Suppressor macrophage treated with lipopolysaccharide for 4 hours (primary cell): ENCODE measurements around the gene ABHD12.
A peak's percentile ranks its signal among the peaks of the same experiment; 100 is the strongest.
"Not testable (repeated sequence)": the region's sequence is repeated elsewhere in the genome, so short reads cannot be mapped to it uniquely, and the experiment has no call there.

Experiments
- DNase-seq: peaks from one replicate; pipeline ENCODE4 v3.0.0-alpha.2; 2020

Gene ABHD12

DNA sequence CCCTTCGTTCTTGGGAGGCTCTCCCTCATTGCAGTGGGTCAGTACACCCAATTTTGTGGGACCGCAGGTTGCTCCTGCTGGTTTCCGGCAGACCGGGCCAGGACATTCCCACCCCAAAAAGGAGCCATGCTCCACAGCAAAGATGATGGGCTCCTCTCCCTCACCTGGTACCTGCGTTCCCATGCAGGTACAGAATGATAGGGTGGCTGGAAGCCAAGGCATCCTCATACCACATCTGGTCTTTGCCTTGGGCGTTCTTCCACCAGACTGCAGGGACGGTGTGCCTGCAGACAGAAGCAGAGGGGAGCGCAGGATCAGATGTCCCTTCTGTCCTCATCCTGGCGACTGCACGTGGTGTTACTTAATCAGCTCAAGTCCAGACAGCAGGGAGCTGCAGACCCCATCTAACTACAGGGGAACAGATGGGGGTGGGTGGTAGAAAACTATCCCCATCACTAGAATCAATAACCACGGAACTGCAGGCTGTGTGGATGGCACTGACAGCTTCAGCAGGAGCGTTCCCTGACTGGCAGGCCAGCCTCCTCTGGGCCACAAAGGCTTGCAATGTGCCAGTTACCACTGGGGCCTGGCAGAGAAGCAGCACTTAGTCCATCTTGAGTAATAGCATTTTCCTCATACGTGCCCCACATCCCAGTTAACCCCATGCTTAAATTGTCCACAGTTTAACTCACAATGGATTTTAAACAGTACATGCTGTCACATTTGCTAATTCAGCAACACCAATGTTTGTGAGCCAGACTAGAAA is 70.4 kb downstream of the ABHD12 start:
- no peak for DNase-seq

DNA sequence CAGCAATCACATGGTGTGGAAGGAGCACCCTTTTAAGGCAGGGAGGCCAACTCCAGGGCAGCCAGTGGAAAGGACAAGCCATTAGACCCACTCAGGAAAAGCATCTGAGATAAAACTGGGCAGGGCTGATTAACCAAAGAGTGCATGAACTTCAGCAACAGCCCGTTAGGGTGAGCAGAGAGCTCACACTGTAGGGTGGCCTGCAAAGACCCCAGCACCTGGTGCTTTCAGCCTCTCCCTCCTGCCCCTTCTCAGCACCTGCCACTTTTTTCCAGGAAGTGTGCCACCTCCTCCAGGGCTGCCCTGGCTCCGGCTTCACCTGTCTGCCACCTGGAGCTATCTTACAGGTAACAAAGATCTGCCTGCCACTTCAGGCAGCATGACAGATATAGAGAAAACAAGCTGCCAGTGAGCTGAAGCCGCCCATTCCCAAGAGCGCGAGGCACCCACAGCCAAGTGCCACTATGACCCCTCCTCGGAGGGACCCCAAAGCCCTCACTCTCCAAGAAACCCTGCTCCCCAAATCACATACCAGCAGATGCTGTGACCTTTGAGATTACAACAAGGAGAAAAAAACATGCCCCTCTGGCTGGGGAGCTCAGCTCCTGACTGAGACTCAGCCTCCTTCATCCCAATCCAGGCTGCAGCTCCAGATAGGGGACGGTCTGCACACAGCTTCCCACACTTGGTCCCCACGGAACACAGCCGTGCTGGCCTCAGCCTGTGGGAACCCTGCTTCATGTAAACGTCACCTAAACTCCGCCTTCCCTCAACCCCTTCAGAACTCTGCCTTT is 71.2 kb downstream of the ABHD12 start:
- DNase-seq = no peak

DNA sequence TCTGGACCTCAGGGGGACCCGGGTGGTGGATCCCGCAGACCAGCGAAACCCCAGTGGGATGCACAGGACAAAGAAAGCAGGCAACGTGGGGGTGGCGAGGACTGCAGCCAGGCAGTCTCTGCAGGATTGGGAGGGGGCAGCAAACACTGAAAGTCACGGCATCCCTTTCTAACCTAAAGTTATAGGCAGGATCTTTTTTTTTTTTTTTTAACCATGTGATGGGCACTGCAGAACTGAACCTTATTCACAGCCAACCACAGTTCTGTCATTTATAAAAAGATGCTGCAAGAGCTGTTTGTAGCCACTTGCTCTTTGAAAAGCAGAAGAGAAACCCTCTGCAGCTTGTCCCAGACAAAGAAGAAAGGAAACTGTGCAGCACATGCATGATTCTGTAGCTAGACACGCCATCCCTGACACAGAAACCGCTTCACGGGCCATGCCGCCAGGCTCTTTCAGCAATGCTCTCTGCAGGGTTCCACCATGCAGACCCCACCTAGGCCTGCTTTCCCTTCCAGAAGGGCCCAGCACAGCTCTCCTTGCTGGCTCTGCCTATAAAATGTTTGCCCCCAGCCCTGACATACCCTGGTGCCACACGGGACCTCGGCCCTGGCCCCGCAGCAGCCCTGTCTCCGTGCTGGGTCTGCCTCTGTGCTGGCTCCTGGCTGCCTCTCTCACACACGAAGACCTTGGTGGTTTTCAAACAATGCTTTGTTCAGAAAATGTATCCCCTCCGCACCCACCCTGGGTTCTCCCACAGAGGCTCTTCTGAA is 72.0 kb downstream of the ABHD12 start:
- DNase-seq = peak; percentile 93

DNA sequence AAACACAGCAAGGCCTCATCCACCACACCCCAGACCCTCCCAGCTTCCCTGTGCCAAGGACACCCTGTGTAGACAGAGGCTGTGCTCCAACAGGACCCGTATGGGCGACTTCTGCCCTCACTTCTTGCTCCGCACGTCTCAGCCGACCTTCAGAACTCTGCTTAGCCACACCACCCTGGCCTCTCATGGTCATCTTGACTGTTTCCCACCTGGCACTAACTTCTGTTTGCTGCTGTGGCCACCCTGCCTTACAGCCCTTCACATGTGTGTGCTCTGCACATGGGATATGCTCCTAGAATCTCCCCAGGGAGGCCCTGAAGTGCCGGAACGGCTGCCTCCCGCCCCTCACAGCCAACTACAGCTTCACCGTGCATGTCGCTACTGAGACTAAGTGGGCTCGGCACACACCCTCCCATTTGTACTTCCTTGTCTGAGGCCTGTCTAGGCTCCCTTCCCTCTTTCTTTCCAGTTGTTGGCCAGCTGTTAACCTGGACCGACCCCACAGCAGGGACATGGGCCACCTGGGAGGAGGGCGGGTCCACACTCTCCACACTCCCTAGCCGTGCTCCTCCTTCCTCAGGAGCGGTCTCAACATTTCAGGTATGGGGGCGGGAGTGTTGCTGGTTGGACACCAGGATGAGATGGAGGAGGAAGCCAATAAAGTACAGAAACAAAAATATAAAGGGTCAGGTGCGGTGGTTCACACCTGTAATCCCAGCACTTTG is 73.1 kb downstream of the ABHD12 start:
- DNase-seq = no peak

DNA sequence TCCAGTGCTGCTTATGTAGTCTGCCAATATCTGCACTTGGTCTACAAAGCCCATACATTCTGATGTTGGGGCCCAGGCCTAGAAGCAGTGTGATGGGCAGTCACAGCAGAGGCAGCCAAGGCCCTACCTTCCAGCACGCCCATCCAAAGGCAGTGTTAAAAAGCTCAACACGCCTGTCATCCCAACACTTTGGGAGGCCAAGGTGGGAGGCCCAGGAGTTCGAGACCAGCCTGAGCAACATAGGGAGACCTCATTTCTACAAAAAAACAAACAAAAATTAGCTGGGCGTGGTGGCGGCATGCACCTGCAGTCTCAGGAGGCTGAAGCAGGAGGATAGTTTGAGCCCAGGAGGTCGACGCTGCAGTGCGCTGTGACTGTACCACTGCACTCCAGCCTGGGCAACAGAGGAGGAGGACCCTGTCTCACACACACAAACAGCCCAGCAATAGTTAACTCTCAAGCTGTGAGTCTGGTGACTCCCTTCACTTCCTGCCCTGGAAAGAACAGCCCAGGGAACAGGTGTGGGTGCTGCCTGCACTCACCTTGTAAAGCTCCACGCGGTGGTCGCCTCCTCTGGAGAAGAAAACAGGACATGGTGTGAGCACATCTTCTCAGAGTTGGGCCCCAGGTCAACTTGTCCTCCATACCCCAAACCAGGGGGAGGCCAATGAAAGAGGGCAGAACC is 74.0 kb downstream of the ABHD12 start:
- DNase-seq = no peak

DNA sequence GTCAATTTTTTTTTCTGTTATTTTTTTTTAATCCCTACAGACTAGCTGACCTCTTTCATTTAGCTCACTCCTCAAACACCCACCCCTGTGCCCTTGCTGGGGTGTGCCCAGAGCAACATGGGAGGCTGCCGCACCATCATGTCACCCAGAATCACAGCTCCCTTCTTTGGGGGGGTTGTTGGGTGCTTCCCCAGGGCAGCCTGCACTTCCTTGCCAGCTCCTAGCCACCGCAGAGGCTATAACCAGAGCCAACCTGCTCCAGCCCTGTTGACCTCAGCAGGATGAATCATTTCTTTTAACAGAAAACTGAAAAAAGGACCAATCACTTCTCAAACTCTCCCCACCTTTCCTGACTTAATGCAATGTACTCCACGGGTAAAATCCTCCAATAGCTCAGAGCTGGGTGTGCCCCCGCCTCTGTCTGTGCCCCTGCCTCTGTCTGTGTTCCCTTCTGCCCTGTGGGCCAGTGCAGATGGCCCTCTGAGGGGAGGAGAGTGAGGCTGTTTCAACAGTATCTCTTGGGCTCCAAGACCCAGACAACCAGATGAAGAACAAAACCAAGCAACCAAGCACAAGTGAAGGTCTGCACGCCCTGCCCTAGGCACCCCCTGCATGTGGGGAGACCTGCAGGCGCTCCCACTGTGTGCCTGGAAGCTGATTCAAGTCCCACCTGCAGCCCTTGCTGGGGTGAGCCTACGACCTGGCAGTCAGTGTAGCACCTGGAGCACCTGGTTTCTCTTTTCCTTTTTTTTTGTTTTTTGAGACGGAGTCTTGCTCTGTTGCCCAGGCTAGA is 75.0 kb downstream of the ABHD12 start:
- peak; percentile 60 for DNase-seq

DNA sequence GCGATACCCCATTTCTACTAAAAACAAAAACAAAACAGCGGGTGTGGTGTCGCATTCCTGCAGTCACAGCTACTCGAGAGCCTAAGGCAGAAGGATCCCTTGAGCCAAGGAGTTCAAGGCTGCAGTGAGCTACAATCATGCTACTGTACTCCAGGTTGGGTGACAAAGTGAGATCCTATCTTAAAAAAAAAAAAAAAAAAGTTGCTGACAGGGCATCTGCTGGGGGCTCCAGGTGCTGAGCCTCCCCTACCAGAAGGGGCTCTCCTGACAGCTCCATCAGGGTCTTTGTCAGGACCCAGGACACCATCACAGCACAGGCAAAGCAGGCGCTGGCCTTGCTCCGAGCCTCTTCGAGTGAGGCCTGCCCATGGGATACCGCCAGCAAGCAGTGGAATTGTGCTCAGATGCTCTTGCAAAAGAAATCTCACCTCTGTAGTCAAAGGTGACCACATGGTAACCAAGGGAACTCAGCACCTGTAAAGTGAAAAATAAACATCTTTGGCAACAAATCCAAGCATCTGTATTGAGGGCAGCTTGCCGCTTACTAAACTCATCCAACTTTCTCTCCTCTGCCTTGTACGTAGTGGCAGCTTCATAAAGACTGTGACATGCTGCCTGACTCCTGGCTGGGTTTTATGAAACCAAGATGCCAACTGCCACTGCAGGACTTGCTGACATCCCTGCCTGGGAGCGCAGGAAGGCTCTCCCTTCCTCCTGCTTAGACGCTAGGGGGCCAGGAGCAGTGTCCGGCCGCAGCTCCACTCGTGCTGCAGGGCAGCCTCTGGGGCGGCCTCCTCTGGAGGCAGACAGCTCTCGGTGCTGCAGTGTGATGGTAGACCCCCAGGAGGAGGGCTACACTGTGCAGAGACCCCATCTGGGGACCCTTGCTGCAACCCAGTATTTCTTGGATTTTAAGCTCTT is 75.9 kb downstream of the ABHD12 start:
- DNase-seq = no peak

DNA sequence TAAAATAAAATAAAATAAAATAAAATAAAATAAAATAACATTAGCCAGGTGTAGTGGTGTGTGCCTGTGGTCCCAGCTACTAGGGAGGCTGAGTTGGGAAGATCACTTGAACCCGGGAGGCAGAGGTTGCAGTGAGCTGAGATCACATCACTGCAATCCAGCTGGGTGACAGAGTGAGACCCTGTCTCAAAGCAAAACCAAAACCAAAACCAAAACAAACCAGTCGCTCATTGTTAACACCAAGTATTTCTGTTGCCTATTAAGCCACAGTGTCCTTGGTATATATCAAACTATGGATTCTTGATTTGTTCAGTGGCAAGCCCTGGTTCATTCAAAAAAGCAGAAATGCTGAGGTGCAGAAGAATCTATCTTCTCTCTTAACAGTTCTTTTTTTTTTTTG is 77.0 kb downstream of the ABHD12 start:
- DNase-seq = peak; percentile 81

DNA sequence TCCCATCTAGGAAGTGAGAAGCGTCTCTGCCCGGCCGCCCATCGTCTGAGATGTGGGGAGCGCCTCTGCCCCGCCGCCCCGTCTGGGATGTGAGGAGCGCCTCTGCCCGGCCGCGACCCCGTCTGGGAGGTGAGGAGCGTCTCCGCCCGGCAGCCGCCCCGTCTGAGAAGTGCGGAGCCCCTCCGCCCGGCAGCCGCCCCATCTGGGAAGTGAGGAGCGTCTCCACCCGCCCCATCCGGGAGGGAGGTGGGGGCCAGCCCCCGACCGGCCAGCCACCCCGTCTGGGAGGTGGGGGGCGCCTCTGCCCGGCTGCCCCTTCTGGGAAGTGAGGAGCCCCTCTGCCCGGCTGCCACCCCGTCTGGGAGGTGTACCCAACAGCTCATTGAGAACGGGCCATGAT is 77.9 kb downstream of the ABHD12 start:
- DNase-seq = not testable (repeated sequence)

DNA sequence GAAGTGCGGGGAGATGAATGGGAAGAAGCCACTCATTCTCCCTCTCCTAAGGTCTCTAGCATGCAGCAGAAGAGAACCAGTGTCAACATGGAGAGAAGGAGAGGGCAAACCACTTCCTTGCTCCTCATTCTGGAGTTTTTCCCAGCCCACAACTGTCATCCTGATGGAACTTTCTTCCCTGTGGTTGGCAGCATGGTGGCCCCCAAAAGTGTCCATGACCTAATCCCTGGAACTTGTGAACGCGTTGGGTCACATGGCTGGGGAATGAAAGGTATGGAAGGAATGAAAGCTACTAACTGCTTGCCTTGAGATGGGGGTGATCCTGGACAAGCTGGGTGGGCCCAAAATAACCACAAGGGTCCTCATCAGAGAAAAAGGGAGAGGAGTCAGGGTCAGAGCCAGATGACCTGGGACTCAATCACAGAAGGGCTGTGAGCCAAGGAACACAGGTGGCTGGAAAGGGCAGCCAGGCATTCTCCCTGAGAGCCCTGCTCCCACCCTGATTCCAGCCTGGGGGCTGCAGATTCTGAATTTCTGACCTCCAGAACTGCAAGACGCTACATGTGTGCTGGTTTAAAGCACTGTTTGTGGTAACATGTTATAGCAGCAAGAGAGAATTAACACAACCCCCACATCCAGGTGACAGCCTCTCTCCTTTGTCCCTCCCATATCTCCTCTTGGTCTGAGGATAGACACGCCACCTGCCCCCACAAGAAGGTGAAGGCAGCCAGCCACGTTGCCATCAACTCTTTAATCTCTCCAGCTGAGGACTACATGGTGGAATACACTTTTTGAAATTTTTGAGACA is 79.5 kb downstream of the ABHD12 start:
- DNase-seq = no peak

DNA sequence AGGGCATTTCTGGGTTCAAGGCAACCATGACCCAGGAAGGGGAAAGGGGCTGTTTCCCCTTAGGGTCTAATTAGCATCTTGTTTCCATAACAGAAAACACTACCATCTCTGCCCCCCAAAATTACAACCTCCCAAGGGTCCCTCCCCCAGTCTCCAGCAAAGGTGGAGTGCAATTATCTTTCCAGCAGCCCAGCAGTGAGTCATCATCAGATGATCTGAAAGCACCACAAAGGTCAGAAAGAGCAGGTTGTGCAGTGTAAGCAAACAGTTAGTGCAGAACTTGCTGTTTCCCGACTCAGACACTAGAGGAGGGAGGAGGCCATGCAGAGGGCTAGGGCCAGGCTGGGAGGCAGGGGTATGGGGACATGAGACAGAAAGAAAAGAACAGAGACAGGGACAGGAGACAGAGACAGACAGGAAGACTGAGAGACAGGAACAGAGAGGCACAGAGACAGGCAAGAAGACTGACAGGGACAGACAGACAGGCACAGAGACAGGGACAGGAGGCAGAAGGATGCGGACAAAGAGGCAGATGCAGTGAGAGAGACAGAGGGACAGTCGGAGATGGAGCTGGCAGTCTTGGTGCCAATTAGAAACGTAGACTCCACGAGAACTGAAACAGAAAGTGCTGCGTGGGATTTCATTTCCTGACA is 80.2 kb downstream of the ABHD12 start:
- DNase-seq = peak; percentile 88

DNA sequence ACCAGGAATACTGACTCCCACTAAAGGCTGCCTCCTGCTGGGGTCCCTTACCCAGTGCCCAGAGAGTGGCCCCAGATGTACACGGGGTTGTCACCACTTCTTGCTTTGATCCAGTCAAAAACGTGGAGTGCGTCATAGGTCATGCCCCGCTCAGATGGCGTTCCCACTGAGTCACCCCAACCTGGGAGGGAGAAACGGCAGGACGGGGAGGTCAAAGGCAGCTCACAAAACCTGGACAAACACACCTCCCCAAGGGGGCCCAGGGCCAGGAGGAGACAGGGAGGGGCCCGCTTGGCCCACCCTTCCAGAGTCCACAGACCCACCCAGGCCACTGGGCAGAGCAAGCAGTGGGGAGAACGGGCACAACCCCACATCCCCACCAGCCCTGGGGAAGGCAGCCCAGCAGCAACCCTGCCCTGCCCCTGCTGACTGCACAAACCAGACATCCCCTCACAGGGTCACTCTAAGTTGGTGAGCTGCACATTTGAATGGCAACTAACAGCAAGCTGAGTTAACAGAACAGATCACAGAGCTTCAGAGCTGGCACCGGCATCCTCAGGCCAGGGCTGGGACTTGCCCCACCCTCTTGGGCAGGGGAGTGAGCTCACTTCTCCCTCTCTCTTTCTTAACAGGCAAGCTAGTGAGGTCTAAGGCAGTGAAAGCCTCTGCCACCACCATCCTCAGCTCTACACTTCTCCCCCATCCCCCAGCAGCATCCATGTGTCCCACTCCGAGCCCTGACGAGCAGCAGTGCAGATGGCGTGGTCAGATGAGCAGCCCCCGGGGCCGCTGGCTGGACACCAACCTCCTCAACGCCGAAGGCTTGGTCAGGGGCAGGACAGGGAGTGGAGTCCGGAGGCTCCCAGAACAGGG is 81.0 kb downstream of the ABHD12 start:
- peak; percentile 81 for DNase-seq

DNA sequence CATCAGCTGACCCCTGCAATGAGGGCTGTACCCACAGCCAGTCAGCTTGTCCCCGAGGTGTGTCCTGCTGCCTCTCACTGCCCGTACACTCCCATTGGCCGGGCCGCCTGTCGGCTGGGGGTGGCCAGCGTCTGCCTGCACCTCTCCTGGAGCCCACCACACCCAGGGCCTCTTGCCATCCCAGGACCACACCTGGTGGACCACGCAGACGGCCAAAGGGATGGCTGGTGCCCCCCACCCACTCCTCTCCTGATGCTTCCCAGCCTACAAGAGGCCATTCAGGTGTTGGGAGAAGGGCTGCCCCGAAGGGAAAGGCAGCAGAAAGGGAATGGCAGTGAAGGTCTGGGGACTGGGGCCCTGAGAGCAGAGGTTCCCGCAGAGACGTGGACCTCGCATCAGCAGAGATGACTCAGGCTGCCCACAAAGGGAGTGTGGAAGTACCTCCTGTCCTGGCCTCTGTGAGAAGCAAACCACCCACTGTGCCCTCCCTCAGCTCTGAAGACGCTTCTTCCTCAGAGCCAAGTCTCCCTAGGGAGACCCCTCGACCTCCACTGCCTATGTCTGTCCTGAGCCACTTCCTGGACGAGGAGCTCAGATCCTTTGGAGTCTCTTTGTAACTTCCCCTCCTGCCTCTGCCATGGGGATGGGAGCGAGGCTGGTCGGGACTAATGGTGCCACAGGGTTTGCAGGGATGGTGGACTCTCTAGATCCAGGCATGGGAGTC is 81.8 kb downstream of the ABHD12 start:
- peak; percentile 82 for DNase-seq

DNA sequence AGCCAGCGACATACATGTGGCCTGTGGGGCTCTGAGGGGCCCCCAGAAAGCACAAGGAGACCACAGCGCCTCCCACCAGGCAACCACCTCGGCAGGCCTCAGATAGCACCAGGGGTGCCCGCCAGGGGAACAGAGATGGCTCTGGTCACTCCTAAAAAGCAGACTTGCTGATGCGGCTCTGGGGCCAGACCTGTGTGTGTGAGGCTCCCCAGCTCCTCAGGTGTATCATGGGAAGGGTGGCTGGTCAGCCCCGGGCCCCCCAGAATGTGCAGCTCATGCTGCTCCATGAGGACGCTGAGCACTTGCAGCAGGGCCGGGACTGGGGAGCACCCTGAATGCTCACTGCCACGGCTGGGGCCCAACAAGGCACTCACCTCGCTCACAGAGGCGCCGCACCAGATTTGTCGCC is 82.5 kb downstream of the ABHD12 start:
- DNase-seq = no peak

DNA sequence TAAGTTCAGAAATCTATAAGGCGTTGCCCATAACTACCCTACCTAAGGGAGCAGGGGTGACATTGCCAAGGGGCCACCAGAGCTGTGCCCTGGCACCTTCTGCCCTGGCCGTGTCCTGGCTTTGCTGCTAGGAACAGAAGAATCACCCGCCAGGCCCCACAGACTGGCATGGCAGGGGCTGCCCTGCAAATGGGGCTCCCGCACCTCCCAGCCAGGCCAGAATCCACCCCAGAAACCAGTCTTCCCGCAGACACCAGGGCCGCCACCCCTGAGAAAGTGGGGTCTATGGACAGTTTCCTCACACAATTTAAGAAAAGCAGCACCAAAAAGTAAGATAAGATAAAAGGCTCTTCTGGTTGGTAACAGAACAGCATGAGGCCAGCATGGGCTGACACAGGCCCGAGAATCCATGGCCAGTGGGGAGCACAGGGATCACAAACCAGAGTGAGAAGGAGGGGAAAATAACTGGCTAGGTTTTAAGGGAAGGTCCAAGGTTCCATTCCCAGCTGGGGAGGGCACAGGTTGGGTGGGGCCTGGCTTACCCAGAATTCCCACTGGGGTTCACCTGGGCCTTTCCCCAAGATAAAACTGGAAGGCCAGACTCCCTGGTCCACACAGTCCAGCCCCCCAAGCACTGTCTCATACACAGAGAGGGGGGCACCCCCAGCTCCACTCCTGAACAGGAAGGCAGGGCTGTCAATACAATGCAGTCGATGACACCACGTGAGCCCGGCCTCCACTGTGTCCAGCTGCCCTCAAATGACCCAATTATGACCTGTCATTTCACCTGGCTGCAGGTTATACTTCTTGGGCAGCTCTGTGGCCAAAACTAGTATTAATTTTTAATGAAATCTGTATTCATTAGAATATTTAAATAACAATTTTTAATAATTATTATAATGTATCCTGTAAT is 83.4 kb downstream of the ABHD12 start:
- DNase-seq = no peak

DNA sequence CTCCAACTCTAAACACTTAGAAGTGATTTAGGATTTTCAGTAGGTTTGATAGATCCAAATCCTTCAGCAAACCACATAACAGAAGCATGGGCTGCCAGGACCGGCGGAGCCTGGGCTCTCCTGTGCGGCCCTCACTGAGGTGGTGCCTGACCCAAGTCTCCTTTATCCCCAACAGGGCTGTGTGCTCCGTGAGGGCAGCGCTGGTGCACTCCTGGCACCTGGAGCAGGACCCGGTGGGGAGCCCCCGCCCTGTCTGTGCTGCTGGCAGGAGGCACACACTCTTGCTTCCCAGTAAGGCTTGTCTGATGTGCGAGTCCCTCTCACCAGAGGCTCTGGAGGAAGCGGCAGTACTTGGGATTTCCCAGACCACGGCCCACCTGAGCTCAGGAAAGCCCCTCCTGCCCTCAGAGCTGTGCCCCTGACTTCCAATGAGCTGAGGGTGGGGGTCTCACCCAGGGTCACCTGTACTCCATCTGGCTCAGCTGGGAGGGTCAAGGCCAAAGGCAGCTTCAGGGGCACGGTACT is 86.5 kb downstream of the ABHD12 start:
- no peak for DNase-seq
